SK-N-SH (cell line): ENCODE measurements around the gene GRK5. TPM values are rescaled to one million over a fixed set of nuclear protein-coding genes. Genes with fewer than 3 reads are reported as not detected.

ENCODE experiments used
- CTCF ChIA-PET: fragments of 300-600, 350-600 bp; formaldehyde crosslinking; extraction: SDS; loops from one replicate; lab custom pipeline; 2021; lab: Yijun Ruan, JAX
- POLR2A ChIA-PET: fragments of 350-600 bp; sonication (Branson Sonifier 250); formaldehyde crosslinking; extraction: SDS; loops from one replicate; lab custom pipeline; 2020; ENCODE audit warnings: antibody characterized with exemption, inconsistent platforms; lab: Yijun Ruan, JAX
- DNase-seq: peaks from one replicate; pipeline ENCODE4 v3.0.0; 2012
- H2AFZ ChIP-seq: fragments of 200-600 bp; sonication (generic); 2 replicates; pipeline ENCODE4 v1.8.1; 2016; ENCODE audit warnings: antibody characterized with exemption, mild to moderate bottlenecking, low read depth
- H3F3A ChIP-seq: fragments of 200-600 bp; sonication (generic); replicated peaks from 2 replicates; pipeline ENCODE3; 2016; ENCODE audit warnings: antibody characterized with exemption, mild to moderate bottlenecking; ENCODE audit not compliant: insufficient read depth
- H3K27ac ChIP-seq, 2 experiments: fragments of 200-500 bp in 1 of 2; fragments of 200-600 bp in 1 of 2; sonication (Bioruptor generic) in 1 of 2; sonication (generic), shearing (Covaris generic) in 1 of 2; 2 replicates each; pipeline versions ENCODE4 v1.5.1 to v1.6.1; 2014 to 2016; ENCODE audit warnings: low read depth in 2 of 2, inconsistent platforms in 1 of 2, low read length in 1 of 2, mild to moderate bottlenecking in 1 of 2, mixed read lengths in 1 of 2
- H3K27me3 ChIP-seq: fragments of 200-600 bp; sonication (generic), shearing (Covaris generic); 2 replicates; pipeline ENCODE4 v1.6.1; 2016; ENCODE audit warnings: mixed run types; ENCODE audit not compliant: insufficient read depth
- H3K36me3 ChIP-seq, 2 experiments: fragments of 200-500 bp in 1 of 2; fragments of 200-600 bp in 1 of 2; sonication (Bioruptor generic) in 1 of 2; sonication (generic) in 1 of 2; replicated peaks in 1 of 2; 2 replicates each; pipeline versions ENCODE3 to v1.5.1; 2014 to 2016; ENCODE audit warnings: low read length in 1 of 2, mild to moderate bottlenecking in 1 of 2; ENCODE audit not compliant: insufficient read depth in 2 of 2, control insufficient read depth in 1 of 2
- H3K4me1 ChIP-seq, 2 experiments: fragments of 200-500 bp in 1 of 2; fragments of 200-600 bp in 1 of 2; sonication (Bioruptor generic) in 1 of 2; sonication (generic), shearing (Covaris generic) in 1 of 2; 2 replicates each; pipeline versions ENCODE4 v1.5.1 to v1.6.1; 2014 to 2016; ENCODE audit warnings: low read depth in 1 of 2, low read length in 1 of 2, mixed run types in 1 of 2; ENCODE audit not compliant: insufficient read depth in 2 of 2, control insufficient read depth in 1 of 2
- H3K4me2 ChIP-seq: fragments of 200-600 bp; sonication (generic), shearing (Covaris generic); 2 replicates; pipeline ENCODE4 v1.6.1; 2017; ENCODE audit warnings: mixed run types
- H3K4me3 ChIP-seq, 2 experiments: fragments of 200-500 bp in 1 of 2; fragments of 200-600 bp in 1 of 2; sonication (Bioruptor generic) in 1 of 2; sonication (generic), shearing (Covaris generic) in 1 of 2; 2 replicates each; pipeline versions ENCODE4 v1.5.1 to v1.8.1; 2014 to 2016; ENCODE audit warnings: low read depth in 2 of 2, inconsistent platforms in 1 of 2, low read length in 1 of 2, mild to moderate bottlenecking in 1 of 2, mixed read lengths in 1 of 2, moderate library complexity in 1 of 2
- H3K79me2 ChIP-seq: fragments of 200-600 bp; sonication (generic); 2 replicates; pipeline ENCODE4 v1.8.1; 2017; ENCODE audit warnings: mild to moderate bottlenecking; ENCODE audit not compliant: insufficient read depth
- H3K9ac ChIP-seq: fragments of 200-600 bp; sonication (generic); 2 replicates; pipeline ENCODE4 v1.6.1; 2017; ENCODE audit warnings: mixed run types
- H3K9me2 ChIP-seq: fragments of 200-600 bp; sonication (generic); 2 replicates; pipeline ENCODE4 v1.6.1; 2017; ENCODE audit warnings: mixed run types
- H3K9me3 ChIP-seq: fragments of 200-600 bp; sonication (generic); 2 replicates; pipeline ENCODE4 v1.6.1; 2017; ENCODE audit warnings: mixed run types, mild to moderate bottlenecking, moderate library complexity
- H4K20me1 ChIP-seq: fragments of 200-600 bp; sonication (generic); 2 replicates; pipeline ENCODE4 v1.6.1; 2017; ENCODE audit warnings: mild to moderate bottlenecking, mixed run types; ENCODE audit not compliant: insufficient read depth
- CHD2 ChIP-seq: fragments of 150-350 bp; IDR thresholded peaks from 2 replicates; pipeline ENCODE4 v1.6.1; 2018; ENCODE audit warnings: low read length; ENCODE audit not compliant: partially characterized antibody
- ELF1 ChIP-seq: IDR thresholded peaks from 2 replicates; pipeline ENCODE4 v1.4.0; 2012
- EP300 ChIP-seq, 2 experiments: IDR thresholded peaks; 2 replicates each; pipeline versions ENCODE4 v1.4.0 to v1.6.1; 2012; ENCODE audit warnings: borderline replicate concordance in 1 of 2, low read depth in 1 of 2, low read length in 1 of 2
- FOSL2 ChIP-seq: IDR thresholded peaks from 2 replicates; pipeline ENCODE4 v1.4.0; 2012; ENCODE audit warnings: low read depth, mild to moderate bottlenecking, moderate library complexity, borderline replicate concordance
- GATA2 ChIP-seq: sonication (generic); formaldehyde crosslinking; IDR thresholded peaks from 2 replicates; pipeline ENCODE4 v1.5.0; 2020; ENCODE audit warnings: mild to moderate bottlenecking, missing genetic modification reagents
- IRF3 ChIP-seq: fragments of 150-350 bp; IDR thresholded peaks from 2 replicates; pipeline ENCODE4 v1.6.1; 2016; ENCODE audit warnings: mild to moderate bottlenecking, low read depth, low read length
- MEF2A ChIP-seq: IDR thresholded peaks from 2 replicates; pipeline ENCODE4 v1.4.0; 2012; ENCODE audit warnings: low read depth, borderline replicate concordance
- MXI1 ChIP-seq: IDR thresholded peaks from 2 replicates; pipeline ENCODE4 v1.6.1; 2012; ENCODE audit warnings: mild to moderate bottlenecking, low read depth, low read length, improper control_type of control experiment
- NRF1 ChIP-seq: IDR thresholded peaks from 2 replicates; pipeline ENCODE4 v1.6.1; 2012; ENCODE audit warnings: low read depth, mild to moderate bottlenecking, low read length
- RCOR1 ChIP-seq: fragments of 150-350 bp; IDR thresholded peaks from 2 replicates; pipeline ENCODE4 v1.6.1; 2017; ENCODE audit warnings: antibody characterized with exemption, low read length
- SMC3 ChIP-seq: IDR thresholded peaks from 2 replicates; pipeline ENCODE4 v1.6.1; 2012; ENCODE audit warnings: low read depth, low read length, improper control_type of control experiment
- TCF12 ChIP-seq: IDR thresholded peaks from 2 replicates; pipeline ENCODE4 v1.4.0; 2012
- TEAD4 ChIP-seq: IDR thresholded peaks from 2 replicates; pipeline ENCODE4 v1.4.0; 2012; ENCODE audit warnings: mild to moderate bottlenecking, borderline replicate concordance; ENCODE audit not compliant: insufficient read depth
- USF2 ChIP-seq: fragments of 150-350 bp; IDR thresholded peaks from 2 replicates; pipeline ENCODE4 v1.6.1; 2017; ENCODE audit warnings: antibody characterized with exemption, low read length, low read depth, borderline replicate concordance
- YY1 ChIP-seq: IDR thresholded peaks from 2 replicates; pipeline ENCODE4 v1.4.0; 2012; ENCODE audit warnings: low read depth, mild to moderate bottlenecking
- WGBS: methylation state at CpG from one replicate; pipeline ENCODE4 v1.1.6; 2017; ENCODE audit warnings: low lambda C conversion rate; 5-methylcytosine and 5-hydroxymethylcytosine counted together
- polyA plus RNA-seq, 3 experiments: library from polyadenylated mRNA; depleted of rRNA; stranded (reverse); fragments of >200 nt; gene quantifications; 2 replicates each; pipeline ENCODE4 v1.2.3, GENCODE V29; 2012
- TF ChIP-seq, protein P1 (sequence below): IDR thresholded peaks from 2 replicates; pipeline ENCODE4 v1.6.1; 2012; ENCODE audit warnings: mild to moderate bottlenecking, low read depth, low read length, moderate library complexity
- TF ChIP-seq, protein P2 (sequence below): IDR thresholded peaks from 2 replicates; pipeline ENCODE4 v1.4.0; 2012; ENCODE audit warnings: low read depth
- TF ChIP-seq, protein P3 (sequence below): IDR thresholded peaks from 2 replicates; pipeline ENCODE4 v1.4.0; 2012; ENCODE audit warnings: low read depth, borderline replicate concordance
- TF ChIP-seq, protein P4 (sequence below): IDR thresholded peaks from 2 replicates; pipeline ENCODE4; 2012

The GRK5 gene
- polyA plus RNA-seq, 1 of the 3 experiments (the other 2 are of a cell fraction): 12.1 TPM

GRCh38 chr10:119409385-119409784, 202.0 kb downstream of the GRK5 start:
- Histone ChIP-seq H3F3A (no peaks in the 10 kb centered on the region), H3K4me3 (no peak overlapping the region), H3K9me3 (no peaks in the 10 kb centered on the region), H3K9me2 (no peaks in the 10 kb centered on the region), H4K20me1 (no peaks in the 10 kb centered on the region), H3K27me3 (no peaks in the 10 kb centered on the region), H2AFZ (no peak overlapping the region), H3K27ac (no peak overlapping the region), H3K36me3 (no peaks in the 10 kb centered on the region), H3K9ac (no peak overlapping the region), H3K4me2 (no peak overlapping the region), H3K4me1 (peaks cover 7 to 51% of the 10 kb centered on the region in 2 experiments; a peak in 2 of 4 replicates), H3K79me2 (no peaks in the 10 kb centered on the region)
- ChIA-PET CTCF (interaction anchor here (1.0 to 1.3 kb wide), 2 partner anchors 9 to 35 kb away, joined by 3 to 4 read pairs; no protein-coding TSS in a partner anchor), POLR2A (no interaction called here)
- TF ChIP-seq IRF3 (no peak), EP300 (IDR thresholded peaks at IDR 0.05; ENCODE audit: borderline replicate concordance in 1 of 2, low read depth in 1 of 2, low read length in 1 of 2) (no peak), USF2 (no peak), TEAD4 (no peak), YY1 (no peak), ELF1 (no peak), RCOR1 (no peak), SMC3 (no peak), TCF12 (no peak)
- TF ChIP-seq, protein P1, sequence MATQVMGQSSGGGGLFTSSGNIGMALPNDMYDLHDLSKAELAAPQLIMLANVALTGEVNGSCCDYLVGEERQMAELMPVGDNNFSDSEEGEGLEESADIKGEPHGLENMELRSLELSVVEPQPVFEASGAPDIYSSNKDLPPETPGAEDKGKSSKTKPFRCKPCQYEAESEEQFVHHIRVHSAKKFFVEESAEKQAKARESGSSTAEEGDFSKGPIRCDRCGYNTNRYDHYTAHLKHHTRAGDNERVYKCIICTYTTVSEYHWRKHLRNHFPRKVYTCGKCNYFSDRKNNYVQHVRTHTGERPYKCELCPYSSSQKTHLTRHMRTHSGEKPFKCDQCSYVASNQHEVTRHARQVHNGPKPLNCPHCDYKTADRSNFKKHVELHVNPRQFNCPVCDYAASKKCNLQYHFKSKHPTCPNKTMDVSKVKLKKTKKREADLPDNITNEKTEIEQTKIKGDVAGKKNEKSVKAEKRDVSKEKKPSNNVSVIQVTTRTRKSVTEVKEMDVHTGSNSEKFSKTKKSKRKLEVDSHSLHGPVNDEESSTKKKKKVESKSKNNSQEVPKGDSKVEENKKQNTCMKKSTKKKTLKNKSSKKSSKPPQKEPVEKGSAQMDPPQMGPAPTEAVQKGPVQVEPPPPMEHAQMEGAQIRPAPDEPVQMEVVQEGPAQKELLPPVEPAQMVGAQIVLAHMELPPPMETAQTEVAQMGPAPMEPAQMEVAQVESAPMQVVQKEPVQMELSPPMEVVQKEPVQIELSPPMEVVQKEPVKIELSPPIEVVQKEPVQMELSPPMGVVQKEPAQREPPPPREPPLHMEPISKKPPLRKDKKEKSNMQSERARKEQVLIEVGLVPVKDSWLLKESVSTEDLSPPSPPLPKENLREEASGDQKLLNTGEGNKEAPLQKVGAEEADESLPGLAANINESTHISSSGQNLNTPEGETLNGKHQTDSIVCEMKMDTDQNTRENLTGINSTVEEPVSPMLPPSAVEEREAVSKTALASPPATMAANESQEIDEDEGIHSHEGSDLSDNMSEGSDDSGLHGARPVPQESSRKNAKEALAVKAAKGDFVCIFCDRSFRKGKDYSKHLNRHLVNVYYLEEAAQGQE: no peak
- WGBS: 87% methylated on average over 4 of the region's 5 CpGs
- DNase-seq: no peak

GRCh38 chr10:119409906-119410305, 202.5 kb downstream of the GRK5 start:
- Histone ChIP-seq H3K9ac (no peak overlapping the region), H3K27me3 (no peaks in the 10 kb centered on the region), H4K20me1 (no peaks in the 10 kb centered on the region), H3K4me2 (no peak overlapping the region), H3K27ac (no peak overlapping the region), H3K4me1 (peaks cover 7 to 52% of the 10 kb centered on the region in 2 experiments; a peak in 2 of 4 replicates), H3K36me3 (no peaks in the 10 kb centered on the region), H3K9me2 (no peaks in the 10 kb centered on the region), H3K4me3 (no peak overlapping the region), H3K79me2 (no peaks in the 10 kb centered on the region), H3K9me3 (no peaks in the 10 kb centered on the region), H2AFZ (no peak overlapping the region), H3F3A (no peaks in the 10 kb centered on the region)
- CTCF ChIA-PET: interaction anchor here (0.6 to 7.3 kb wide), 4 partner anchors 8 to 596 kb away, joined by 3 to 87 read pairs (median 4); partner anchors contain the start of gene GRK5
- DNase-seq: no peak
- POLR2A ChIA-PET: interaction anchor here (0.6 kb wide), 1 partner anchor 252 kb away, joined by 3 read pairs; no protein-coding TSS in a partner anchor
- WGBS: 95% methylated on average over 17 of the region's 18 CpGs
- TF ChIP-seq MEF2A: no peak
- TF ChIP-seq FOSL2: no peak
- TF ChIP-seq, protein P2, sequence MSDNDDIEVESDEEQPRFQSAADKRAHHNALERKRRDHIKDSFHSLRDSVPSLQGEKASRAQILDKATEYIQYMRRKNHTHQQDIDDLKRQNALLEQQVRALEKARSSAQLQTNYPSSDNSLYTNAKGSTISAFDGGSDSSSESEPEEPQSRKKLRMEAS: no peak
- TF ChIP-seq NRF1: no peak
- TF ChIP-seq GATA2: no peak
- no peak for TF ChIP-seq IRF3
- TF ChIP-seq CHD2: no peak
- TF ChIP-seq, protein P3, sequence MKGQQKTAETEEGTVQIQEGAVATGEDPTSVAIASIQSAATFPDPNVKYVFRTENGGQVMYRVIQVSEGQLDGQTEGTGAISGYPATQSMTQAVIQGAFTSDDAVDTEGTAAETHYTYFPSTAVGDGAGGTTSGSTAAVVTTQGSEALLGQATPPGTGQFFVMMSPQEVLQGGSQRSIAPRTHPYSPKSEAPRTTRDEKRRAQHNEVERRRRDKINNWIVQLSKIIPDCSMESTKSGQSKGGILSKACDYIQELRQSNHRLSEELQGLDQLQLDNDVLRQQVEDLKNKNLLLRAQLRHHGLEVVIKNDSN: no peak
- TF ChIP-seq RCOR1: no peak
- TF ChIP-seq TCF12: no peak
- TF ChIP-seq, protein P4, sequence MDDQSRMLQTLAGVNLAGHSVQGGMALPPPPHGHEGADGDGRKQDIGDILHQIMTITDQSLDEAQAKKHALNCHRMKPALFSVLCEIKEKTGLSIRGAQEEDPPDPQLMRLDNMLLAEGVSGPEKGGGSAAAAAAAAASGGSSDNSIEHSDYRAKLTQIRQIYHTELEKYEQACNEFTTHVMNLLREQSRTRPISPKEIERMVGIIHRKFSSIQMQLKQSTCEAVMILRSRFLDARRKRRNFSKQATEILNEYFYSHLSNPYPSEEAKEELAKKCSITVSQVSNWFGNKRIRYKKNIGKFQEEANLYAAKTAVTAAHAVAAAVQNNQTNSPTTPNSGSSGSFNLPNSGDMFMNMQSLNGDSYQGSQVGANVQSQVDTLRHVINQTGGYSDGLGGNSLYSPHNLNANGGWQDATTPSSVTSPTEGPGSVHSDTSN: no peak
- no peak for TF ChIP-seq MXI1
